ENCODE measurements around the gene CCIN. TPM values are rescaled to one million over a fixed set of nuclear protein-coding genes. Genes with fewer than 3 reads are reported as not detected.

The CCIN gene
- total and polyA plus RNA-seq, 2 of the 13 experiments (the other 11 are each of a cell fraction or from before 2014, with no cell fraction given) = not detected

DNA sequence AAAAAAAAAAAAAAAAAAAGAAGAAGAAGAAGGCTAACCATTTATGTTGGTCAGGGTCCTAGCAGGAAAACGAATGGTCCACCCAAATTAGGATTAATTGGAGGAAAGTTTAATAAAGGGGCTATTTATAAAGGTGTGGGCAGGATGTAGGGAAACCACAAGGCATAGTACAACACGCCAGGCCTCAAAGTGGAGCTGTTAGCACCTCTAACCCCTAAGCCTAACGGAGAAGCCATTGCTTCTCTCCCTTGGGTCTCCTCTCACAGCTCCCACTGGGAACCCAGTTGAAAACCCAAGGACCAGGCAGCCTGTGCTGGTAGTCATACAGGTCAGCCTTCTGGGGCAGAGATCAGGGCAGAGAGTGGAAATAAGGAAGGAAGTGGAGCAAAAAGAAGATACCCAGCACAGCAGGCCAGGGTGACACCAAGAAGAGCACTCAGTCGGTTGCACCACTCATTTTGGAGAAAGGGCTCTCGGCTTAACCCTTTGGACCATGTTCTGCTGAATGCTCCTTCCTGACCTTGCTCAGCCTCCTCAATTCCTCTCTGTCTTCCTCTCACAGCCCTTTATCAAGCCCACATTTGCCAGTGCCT lies 41.4 kb upstream of the CCIN start (continued):
- TF ChIP-seq, protein P1, sequence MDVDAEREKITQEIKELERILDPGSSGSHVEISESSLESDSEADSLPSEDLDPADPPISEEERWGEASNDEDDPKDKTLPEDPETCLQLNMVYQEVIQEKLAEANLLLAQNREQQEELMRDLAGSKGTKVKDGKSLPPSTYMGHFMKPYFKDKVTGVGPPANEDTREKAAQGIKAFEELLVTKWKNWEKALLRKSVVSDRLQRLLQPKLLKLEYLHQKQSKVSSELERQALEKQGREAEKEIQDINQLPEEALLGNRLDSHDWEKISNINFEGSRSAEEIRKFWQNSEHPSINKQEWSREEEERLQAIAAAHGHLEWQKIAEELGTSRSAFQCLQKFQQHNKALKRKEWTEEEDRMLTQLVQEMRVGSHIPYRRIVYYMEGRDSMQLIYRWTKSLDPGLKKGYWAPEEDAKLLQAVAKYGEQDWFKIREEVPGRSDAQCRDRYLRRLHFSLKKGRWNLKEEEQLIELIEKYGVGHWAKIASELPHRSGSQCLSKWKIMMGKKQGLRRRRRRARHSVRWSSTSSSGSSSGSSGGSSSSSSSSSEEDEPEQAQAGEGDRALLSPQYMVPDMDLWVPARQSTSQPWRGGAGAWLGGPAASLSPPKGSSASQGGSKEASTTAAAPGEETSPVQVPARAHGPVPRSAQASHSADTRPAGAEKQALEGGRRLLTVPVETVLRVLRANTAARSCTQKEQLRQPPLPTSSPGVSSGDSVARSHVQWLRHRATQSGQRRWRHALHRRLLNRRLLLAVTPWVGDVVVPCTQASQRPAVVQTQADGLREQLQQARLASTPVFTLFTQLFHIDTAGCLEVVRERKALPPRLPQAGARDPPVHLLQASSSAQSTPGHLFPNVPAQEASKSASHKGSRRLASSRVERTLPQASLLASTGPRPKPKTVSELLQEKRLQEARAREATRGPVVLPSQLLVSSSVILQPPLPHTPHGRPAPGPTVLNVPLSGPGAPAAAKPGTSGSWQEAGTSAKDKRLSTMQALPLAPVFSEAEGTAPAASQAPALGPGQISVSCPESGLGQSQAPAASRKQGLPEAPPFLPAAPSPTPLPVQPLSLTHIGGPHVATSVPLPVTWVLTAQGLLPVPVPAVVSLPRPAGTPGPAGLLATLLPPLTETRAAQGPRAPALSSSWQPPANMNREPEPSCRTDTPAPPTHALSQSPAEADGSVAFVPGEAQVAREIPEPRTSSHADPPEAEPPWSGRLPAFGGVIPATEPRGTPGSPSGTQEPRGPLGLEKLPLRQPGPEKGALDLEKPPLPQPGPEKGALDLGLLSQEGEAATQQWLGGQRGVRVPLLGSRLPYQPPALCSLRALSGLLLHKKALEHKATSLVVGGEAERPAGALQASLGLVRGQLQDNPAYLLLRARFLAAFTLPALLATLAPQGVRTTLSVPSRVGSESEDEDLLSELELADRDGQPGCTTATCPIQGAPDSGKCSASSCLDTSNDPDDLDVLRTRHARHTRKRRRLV (CRISPR knock-in tag; IDR thresholded peaks at IDR 0.05) = no peak
- TF ChIP-seq, protein P2, sequence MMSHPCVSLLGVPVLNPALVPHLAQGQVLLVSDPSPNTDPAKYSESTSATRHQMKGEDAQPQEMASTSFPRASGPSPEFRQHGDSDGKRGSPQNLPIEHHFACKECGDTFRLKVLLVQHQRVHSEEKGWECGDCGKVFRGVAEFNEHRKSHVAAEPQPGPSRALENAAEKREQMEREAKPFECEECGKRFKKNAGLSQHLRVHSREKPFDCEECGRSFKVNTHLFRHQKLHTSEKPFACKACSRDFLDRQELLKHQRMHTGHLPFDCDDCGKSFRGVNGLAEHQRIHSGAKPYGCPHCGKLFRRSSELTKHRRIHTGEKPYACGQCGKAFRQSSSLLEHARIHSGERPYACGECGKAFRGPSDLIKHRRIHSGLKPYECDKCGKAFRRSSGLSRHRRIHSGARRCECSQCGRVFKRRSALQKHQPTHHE (CRISPR knock-in tag; IDR thresholded peaks at IDR 0.05; ENCODE audit: borderline replicate concordance) = no peak
- no peak for TF ChIP-seq ZNF343 (CRISPR knock-in tag; IDR thresholded peaks at IDR 0.05)
- no peak for TF ChIP-seq MTA3 (CRISPR knock-in tag; IDR thresholded peaks at IDR 0.05)

DNA sequence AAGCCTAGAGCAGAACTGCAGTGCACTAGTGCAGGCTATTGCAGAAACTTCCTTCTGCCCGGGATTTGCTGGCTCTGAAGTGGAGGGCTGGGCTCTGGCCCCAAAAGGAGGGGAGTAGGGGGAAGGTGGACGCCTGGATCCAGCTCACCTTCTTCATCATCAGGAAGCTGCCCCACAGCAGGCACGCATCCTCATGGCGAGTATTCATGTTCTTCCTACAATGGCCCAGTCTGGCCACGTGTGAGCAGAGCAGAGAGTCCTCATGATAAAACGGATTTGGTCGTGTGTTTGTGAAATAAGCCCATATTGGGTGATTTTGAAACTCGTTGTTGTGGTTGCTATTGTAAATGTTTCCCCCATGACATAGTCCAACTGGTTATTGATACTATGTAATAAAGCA lies 40.8 kb upstream of the CCIN start:
- TF ChIP-seq XBP1 (CRISPR knock-in tag; IDR thresholded peaks at IDR 0.05) = no peak
- TF ChIP-seq POLR2AphosphoS5 (IDR thresholded peaks at IDR 0.05; ENCODE audit: low read depth, low read length) = no peak
- TF ChIP-seq, protein P3, sequence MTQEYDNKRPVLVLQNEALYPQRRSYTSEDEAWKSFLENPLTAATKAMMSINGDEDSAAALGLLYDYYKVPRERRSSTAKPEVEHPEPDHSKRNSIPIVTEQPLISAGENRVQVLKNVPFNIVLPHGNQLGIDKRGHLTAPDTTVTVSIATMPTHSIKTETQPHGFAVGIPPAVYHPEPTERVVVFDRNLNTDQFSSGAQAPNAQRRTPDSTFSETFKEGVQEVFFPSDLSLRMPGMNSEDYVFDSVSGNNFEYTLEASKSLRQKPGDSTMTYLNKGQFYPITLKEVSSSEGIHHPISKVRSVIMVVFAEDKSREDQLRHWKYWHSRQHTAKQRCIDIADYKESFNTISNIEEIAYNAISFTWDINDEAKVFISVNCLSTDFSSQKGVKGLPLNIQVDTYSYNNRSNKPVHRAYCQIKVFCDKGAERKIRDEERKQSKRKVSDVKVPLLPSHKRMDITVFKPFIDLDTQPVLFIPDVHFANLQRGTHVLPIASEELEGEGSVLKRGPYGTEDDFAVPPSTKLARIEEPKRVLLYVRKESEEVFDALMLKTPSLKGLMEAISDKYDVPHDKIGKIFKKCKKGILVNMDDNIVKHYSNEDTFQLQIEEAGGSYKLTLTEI (CRISPR knock-in tag; conservative IDR thresholded peaks at IDR 0.05) = no peak
- TF ChIP-seq NFYB (CRISPR knock-in tag; IDR thresholded peaks at IDR 0.05) = no peak
- TF ChIP-seq HNF4A (CRISPR knock-in tag; IDR thresholded peaks at IDR 0.05) = no peak
- TF ChIP-seq ZNF607 (CRISPR knock-in tag; IDR thresholded peaks at IDR 0.05; ENCODE audit: borderline replicate concordance) = no peak
- TF ChIP-seq ZNF20 (CRISPR knock-in tag; IDR thresholded peaks at IDR 0.05) = no peak
- Histone ChIP-seq H3K4me1 (ENCODE audit: insufficient read depth, low read length) (peaks cover 7% of the 10 kb centered on the region), H3K36me3 (replicated peaks in 1 of 2; ENCODE audit: control insufficient read depth in 1 of 2, insufficient read depth in 2 of 2, low read length in 2 of 2) (no peaks in the 10 kb centered on the region), H3K27ac (ENCODE audit: extremely low read length, insufficient read depth, low read length) (no peak overlapping the region), H3K4me3 (replicated peaks in 1 of 3; ENCODE audit: insufficient read depth in 1 of 3, low read depth in 2 of 3, low read length in 3 of 3) (no peak overlapping the region), H3K79me2 (ENCODE audit: insufficient read depth, low read length) (no peaks in the 10 kb centered on the region), H4K20me1 (ENCODE audit: insufficient read depth, low read length) (no peaks in the 10 kb centered on the region), H3K27me3 (ENCODE audit: control insufficient read depth in 1 of 2, insufficient read depth in 2 of 2, low read length in 2 of 2) (peaks cover 0 to 14% of the 10 kb centered on the region in 2 experiments; a peak in 3 of 5 replicates), H3K9ac (ENCODE audit: insufficient read depth, low read depth, low read length) (no peak overlapping the region), H3K9me3 (ENCODE audit: low read length) (no peaks in the 10 kb centered on the region), H2AFZ (ENCODE audit: low read length) (no peak overlapping the region), H3K4me2 (ENCODE audit: low read depth, low read length) (no peak overlapping the region)
- FAIRE-seq = no peak
- ATAC-seq = no peak
- BruUV-seq (replicated peaks) = no TSS peak
- POLR2A ChIA-PET = no interaction called here
- intact Hi-C loops (cut with micrococcal nuclease; ENCODE audit: unreplicated experiment) = no loop called here
- DNase-seq (ENCODE audit: low spot score) = no peak
- in situ Hi-C loops (cut with HindIII; ENCODE audit: extremely low pct_ligation_motif_present, low pct_unique_long_range_greater_than_20kb) = no loop called here
- CTCF ChIA-PET (ENCODE audit: low intra/inter-chr PET ratio, low total read pairs) = no interaction called here
- WGBS (ENCODE audit: low lambda C conversion rate) = 7% methylated on average over 5 of the region's 8 CpGs

All from HepG2 (cell line).